Activated T-cell treated with anti-CD3 and anti-CD28 coated beads for 1 hour (primary cell): ENCODE data around the gene TENT4A.

Experiments used
- DNase-seq: peaks from one replicate; pipeline ENCODE4 v3.0.0-alpha.2; 2020; ENCODE audit warnings: low read depth

Gene TENT4A

DNA sequence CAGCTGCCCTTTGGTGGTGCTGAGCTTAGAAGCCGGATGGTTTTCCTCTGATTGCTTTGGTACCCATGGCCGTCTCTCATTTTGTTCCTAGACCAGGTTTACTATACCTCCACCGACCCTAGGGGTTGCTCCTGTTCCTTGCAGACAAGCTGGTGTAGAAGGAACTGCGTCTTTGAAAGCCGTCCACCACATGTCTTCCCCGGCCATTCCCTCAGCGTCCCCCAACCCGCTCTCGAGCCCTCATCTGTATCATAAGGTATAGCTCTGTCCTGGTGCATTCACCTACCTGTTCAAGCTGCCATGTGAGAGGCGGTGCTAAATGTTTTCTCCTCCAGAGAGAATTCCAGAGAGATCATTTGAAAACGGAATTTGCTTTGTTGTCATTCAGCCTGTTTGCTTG, 39.5 kb downstream of the TENT4A start:
- DNase-seq, result no peak

DNA sequence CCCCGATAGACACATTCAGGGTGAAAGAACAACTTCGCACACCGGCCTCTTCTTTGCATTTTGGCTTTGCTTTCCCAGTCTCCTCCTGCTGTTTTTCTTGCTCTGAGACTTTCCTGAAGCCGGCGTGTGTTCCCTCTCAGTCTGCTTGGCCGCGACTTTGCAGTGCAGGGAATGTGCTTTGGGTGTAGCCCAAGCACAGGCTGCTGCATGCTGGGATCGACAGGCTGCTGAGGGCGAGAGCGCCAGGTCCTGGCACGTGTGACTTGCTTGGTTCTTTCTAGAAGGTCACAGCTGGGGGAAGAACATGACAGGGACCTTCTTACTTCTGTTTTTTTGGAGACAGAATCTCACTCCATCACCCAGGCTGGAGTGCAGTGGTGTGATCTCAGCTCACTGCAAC, 40.6 kb downstream of the TENT4A start:
- DNase-seq, result no peak

DNA sequence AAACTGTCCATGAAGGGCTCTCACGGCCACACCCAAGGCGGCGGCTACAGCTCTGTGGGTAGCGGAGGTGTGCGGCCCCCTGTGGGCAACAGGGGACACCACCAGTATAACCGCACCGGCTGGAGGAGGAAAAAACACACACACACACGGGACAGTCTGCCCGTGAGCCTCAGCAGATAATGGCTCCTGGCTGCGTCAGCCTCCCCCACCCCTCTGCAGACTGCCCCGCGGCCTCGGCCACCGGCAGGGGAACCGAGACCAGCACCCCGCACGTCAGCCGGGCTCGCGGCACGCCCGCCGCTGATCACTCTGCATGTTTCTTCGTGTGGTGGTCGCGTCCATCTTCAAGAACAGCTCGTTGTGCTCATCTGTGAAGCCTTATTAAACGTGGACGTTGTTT, 41.5 kb downstream of the TENT4A start:
- no peak for DNase-seq

DNA sequence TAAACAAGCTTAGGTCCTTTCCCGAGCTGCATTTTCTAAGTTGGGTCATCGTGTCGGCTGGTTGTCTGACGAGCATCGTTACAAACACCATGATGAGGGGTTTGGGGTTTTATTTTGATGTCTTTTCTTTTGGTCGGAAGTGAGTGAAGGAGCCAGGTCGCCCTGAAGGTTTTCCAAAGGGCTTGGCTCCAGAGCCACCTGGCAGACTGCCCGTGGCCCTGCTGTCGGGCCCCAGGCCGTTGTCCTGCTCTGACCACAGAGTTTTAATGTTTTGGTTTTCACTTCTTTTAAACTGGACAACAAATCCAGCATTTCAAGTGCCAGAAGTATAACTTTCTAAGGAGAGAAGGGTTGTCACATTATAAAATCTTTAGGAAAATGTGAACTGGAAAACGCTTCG, 42.3 kb downstream of the TENT4A start:
- DNase-seq, result no peak

DNA sequence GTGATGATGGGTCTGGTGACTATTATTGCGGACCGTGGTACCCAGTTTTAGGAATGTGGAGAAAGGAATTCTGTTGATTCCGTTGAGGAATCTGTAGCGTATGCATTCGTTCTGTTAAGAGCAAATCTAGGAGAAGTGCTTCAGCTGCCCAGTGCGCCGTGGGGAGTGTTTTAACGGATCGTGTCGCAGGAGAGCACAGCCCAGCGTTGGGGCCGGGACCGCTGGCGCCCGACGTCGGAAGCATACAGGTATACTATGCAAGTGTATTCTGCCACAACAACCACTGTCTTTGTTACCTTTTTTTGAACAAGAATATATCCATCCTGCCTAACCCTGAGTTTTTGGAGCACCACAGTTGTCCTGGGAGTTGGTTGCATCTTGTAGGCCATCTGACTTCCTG, 42.7 kb downstream of the TENT4A start:
- no peak for DNase-seq

DNA sequence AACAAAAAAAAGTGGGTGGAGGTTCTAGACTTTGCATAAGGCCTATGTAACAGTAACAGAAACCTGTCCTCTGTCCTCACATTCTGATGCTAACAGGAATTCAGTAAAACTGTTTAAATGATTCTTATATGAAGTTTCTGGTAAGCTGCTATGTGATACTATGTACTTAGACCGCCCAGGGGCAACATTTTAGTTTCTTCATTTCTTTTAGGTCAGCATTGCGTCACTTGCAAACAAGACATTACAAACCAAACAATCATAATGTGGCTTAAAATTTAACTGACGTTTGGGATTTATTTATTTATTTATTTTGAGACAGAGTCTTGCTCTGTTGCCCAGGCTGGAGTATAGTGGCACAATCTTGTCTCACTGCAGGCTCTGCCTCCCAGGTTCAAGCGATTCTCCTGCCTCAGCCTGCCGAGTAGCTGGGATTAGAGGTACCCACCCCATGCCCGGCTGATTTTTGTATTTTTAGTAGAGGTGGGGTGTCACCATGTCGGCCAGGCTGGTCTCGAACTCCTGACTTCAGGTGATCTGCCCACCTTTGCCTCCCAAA, 44.3 kb downstream of the TENT4A start:
- no peak for DNase-seq

DNA sequence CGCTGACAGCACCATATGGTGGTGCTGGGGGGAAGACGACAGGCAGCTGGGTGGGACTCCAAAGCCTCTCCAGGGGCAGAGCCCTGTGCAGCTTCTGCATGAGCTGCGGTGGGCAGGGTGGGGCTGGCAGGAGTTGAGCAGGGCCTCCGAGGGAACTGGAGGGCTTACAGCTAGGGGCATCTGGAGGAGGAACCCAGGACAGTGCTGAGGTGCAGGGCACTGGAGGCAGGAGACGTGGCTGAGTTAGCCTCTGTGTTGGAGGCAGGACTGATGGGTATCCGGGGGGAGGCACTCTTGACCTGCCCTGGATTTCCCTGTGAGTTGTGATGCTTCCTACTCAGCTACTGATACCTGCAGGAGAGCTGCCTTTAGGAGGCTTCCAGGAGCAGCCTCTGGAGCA, 45.0 kb downstream of the TENT4A start:
- no peak for DNase-seq

DNA sequence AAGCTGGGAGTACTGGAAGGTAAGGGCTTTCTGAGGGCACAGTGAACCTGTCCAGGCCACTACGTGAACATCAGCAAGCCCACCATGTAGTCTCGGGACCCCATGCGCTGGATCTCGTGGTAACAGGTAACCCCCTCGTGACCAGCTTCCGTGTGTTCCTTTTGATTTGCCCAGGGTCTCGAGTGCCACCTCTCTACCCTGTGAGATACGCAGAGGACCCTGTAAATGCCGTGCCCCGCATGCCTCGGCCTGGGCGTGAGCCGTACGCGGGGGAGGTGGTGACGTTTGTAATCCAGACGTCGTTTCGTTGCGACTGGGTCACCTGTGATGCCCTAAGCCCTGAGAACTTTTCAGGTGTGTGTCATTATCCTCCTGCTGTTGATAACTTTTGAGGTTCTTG, 45.5 kb downstream of the TENT4A start:
- DNase-seq, result no peak

DNA sequence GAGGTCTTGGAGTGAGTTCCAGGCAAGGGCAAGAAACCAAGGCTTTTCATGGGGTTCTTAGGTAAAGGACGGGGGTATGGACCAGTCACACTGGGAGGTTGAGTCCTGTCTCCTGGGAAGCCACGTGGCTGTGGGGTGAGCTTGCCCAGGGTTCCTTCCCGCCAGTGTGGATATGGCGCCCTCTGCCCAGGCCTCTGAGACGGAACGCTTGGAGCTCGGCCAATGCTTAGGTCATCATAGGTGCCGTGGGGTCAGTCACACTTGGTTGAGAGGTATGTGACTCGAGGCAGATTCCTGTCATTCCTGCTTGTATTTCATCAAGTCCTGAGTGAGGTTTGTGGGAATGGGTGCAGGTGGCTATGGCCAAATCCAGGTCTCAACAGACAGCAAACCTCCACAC, 46.2 kb downstream of the TENT4A start:
- no peak for DNase-seq

DNA sequence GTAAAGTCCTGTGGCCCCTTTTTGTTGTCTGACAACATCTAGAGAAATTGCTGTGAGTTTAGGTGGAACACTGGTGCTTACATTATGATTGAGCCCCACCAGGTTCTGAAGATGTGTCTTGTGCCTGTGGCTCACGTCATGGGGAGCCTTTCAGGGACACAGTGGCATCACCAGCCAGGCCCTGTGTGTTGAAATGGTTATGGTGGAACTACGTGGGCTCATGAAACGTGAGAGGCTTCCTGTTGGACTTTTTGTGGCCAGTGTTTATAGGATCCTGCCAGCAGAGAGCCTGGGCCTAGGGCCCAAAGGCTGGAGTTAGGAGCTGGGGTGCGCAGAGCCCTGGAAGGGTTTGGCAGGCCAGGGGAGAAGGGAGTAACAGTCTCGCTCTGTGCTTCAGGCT, 46.8 kb downstream of the TENT4A start:
- DNase-seq, result no peak

DNA sequence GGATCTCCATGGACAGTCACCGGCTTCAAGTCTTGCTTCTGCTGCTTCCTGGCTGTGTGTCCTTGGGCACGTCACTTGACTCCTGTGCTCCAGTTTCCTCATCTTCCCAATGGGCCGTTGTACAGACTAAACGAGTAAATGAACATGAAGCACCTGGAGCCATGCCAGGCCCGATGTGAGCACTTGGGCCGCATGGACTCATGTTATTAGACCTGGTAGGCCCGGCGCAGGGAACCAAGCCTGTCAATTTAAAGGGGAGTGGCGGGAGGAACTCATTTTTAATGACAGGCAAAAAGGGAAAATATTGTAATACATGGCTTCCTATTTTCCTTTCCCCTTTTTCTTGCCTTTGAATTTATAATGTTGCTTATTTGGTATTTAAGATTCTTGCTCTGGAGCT, 47.5 kb downstream of the TENT4A start:
- DNase-seq, result no peak

DNA sequence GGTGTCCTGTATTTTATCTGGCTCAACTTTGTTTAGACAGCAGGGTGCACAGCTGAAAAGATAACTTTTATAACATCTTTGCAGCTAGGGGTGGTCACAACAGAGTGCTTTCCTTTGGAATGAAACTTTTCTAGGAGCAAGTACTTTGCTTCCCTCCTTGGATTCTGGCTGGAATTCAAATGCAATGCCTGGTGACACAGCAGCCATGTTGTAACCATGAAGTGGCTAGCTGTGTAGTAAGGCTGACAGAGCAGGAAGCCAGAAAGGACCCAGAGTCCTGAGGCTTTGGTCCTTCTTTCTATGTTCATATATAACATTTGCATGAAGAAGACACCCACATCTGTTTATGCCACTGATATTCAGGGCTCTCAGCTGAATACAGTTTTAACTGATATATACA, 48.1 kb downstream of the TENT4A start:
- no peak for DNase-seq

DNA sequence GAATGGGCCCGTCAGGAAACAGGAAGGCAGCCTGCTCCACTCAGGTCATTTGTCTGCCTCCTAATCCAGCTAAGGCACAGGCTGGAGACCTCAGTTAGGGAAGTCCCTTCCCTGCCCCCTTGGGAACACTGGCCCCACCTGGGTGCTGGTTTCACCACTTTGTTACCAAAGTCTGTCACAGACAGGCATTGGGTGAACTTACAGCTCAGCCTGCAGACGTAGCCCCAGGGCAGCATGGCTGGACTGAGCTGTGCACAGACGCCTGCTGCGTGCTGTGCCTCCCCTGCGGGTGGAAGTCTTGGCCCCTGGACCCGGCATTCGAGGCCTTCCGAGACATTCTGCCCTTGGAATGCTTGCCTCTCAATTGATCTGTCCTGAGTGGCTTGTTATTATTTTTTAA, 48.9 kb downstream of the TENT4A start:
- no peak for DNase-seq

DNA sequence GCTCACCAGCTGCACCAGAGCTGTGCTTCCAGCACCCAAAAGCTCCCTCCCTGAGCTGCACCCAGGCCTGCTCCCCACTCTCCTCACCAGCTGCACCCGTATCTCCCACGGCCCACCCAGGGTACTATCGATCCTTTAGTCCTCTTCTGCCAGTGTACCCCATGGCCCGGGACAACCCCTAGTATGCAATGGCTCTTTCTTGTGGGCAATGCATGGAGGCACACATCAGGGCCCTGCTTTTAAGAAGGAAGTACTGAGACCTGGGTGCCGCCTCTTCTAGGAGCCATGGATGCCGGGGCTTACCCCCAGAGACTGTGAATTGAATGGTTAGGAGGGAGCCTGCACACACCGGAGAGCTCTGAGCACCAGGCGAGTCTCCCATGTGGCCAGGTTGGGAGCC, 49.5 kb downstream of the TENT4A start:
- DNase-seq, result no peak

DNA sequence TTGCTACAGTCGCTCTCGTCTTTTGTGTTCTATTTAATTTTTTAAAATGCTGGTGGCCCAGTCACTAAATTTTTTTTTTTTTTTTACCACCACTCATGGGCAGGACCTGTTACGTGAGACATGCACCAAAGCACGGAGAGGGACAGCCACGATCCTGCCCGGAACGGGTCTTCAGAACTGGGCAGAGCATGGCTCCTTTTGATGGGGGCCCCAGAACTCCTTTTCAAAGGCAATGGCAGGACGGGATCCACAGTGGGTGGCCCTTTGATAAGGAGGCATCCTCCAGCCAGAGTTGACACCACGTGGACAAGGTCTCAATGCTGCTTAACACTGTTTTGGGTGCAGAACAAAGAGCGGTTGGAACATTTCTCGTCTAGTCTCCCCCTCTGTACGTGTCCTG, 50.0 kb downstream of the TENT4A start:
- no peak for DNase-seq

DNA sequence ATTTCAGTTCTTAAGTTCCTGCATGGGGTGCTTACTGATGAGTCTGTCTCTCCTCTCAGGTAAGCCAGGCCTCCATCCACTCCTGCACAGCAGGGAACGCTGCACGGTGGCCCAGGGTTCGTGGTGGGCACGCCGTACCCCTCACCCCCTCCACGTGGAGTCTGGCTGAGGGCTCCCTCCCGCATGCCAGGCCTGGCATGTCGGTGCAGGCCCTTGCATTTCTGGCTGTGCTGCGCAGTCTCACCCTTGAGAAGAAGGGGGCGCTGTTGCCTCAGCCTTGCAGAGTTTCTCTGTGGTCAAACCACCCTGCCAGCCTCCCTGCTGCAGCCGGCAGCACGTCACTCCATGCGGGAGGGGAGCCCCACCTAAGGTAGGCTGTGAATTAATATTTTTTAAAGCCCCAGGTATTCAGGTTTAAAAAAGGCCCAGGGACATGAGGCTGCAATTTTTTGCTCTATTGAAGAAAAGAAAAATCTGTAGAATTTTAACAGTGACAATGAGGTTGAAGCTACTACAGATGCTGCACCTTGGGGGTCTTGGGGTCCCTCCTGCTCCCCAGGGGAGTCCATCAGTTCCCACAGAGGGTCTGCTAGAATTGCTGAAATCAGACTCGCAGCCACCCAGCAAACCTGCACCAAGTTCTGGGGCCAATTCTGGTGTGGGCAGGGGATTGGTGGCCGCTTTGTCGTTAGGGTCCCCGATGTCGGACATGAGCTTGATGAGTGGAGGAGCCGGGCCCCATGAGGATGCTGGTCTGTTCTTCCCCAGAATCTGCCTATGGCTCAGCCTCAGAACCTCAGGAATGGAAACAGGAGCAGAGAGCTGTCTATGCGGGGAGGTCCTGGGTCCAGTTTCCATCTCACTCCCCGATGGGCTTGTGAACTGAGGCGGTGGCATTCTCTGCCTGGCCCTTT, 52.6 kb downstream of the TENT4A start:
- DNase-seq, result peak; percentile 45

DNA sequence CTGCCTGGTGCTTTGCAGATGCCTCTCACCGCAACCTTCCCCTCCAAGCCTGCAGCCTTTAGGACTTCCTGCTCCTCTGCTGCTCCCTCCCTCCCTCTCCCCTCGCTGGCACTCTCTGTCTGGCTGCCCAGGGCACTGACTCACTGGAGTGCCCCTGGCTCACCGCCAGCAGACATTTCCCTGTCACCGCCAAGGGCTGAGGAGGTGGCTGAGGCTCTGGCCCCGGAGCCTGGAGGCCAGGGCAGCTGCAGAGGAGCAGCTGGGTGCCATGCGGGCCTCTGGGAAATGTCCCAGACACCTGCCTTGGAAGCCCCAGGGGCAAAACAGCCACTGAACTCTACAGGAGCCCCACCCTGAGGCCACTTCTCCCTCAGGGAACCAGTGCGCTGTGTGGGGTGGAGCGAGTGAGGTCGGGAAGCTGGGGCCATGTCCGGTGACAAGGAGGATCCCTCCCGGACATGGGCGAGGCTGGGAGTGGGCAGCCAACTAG, 53.4 kb downstream of the TENT4A start:
- DNase-seq, result peak; percentile 22

DNA sequence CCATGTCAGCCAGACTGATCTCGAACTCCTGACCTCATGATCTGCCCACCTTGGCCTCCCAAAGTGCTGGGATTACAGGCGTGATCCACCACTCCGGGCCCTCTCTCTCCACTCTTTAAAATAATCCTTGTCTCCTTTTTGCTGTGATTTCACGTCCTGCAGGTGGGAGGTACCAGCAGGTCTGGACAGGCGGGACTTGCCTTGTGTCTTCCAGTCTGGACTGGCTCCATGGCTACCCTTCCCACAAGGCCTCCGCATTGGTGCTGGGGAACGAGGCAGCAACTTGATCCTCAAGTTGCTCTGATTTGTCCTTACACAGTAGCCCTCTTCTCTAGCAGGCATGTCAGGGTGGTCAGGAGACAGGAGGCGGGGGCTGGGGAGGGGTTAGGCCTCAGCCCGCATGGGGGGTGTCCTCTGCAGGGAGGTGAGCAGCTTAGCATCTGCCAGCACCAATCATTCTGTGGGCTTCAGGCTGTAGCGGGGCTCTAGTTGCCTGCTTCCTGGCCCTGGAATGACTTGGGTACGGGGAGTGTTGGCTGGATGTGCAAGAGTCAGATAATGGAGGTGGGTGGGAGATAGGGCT, 54.3 kb downstream of the TENT4A start:
- DNase-seq, result no peak

DNA sequence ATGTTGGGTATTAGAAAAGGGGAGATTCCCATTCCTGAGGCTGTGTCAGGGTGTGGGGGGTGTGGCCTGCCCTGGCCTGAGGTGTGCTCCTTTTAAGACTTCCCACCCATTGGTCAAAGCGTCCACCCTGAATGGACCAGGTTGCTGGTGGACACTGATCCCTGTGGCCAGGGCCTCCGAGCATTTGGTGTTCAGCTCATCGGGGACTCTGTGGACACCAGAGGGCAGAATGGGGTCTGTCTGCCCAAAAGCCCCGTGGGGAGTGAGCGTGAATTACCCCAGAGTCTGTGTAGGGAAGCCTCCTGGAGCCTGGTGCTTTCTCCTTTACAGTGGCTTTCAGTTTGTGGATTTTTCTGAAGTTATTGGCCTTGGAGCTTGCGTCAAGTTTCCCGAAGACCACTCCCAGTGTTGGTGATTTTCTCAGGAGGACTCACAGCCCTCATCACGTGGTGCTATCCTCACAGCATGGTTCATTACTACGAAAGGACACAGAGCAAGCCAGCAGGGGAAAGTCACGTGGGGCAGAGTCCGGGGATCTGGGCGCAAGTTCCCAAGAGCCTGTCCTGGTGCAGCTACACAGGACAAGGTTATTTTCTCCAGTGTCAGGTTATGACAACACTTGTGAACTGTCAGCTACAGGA, 55.5 kb downstream of the TENT4A start:
- no peak for DNase-seq

DNA sequence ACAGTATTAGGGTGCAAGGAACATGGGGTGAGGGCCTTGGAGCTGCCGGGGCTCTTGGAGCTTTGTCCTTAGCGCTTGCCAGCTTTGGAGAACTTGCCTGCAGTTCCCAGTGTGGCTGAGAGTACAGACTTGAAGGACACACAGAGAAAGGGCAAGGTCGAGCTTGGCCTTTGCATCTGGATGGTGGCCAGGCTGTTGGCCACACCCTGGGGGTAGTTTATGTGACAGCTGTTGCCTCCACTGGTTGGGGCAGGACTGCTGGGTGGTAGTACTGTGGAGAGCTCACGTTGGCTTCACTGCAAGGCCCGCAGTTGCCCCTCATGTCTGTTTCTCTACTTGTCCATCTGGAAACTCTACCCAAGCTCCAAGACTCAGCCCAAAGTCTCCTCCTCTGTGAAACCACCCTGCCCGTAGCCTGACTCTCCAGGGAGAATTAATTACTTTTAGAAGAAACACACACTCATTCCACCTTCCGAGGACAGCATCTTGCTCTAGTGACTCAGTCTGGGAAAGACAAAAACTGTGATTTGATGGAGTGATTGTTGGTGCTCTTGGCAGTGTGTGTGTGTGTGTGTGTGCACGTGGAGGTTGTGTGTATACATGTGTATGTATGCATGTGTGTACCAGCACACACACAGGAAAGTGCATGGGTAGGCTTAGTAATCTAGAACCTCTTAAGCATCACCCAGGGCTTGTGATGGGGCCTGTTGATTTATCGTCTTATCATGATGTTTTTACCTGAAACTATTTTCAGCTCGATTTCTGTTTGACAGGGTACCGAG, 57.8 kb downstream of the TENT4A start:
- no peak for DNase-seq

DNA sequence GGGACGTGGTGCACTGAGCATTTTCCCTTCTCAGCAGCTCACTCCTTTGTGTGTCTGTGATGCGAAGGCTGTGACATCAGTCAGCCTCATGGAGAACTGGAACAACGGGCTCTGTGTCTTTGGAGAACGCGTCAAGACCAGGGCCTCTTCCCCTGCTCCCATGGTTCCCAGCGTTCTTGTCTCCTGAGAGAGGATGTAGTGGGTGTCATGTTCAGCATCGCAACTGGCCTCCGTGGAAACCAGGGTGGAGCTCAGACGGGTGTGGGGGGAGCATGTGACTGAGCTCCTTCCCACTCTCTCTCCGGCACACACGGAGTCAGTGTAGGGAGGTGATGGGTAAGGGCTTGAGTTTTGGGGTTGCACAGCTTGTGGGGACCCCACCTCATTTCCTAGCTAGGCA, 59.7 kb downstream of the TENT4A start:
- DNase-seq, result no peak
